Measurements from ENCODE around the gene CLDN20.

- TF ChIP-seq, protein P1, sequence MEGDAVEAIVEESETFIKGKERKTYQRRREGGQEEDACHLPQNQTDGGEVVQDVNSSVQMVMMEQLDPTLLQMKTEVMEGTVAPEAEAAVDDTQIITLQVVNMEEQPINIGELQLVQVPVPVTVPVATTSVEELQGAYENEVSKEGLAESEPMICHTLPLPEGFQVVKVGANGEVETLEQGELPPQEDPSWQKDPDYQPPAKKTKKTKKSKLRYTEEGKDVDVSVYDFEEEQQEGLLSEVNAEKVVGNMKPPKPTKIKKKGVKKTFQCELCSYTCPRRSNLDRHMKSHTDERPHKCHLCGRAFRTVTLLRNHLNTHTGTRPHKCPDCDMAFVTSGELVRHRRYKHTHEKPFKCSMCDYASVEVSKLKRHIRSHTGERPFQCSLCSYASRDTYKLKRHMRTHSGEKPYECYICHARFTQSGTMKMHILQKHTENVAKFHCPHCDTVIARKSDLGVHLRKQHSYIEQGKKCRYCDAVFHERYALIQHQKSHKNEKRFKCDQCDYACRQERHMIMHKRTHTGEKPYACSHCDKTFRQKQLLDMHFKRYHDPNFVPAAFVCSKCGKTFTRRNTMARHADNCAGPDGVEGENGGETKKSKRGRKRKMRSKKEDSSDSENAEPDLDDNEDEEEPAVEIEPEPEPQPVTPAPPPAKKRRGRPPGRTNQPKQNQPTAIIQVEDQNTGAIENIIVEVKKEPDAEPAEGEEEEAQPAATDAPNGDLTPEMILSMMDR (IDR thresholded peaks at IDR 0.05; ENCODE audit: low read depth, low read length, poor library complexity, severe bottlenecking) = no peak
- TF ChIP-seq EZH2phosphoT487 (IDR thresholded peaks at IDR 0.05; ENCODE audit: borderline replicate concordance, low read length) = no peak
Measured at GRCh38 chr6:155222506-155222905, 41.3 kb upstream of the CLDN20 start.

Measured in DOHH2 (cell line).